Measurements from ENCODE around the gene ZFP91.

Gene ZFP91

GRCh38 chr11:58629857-58630256 is 51.0 kb downstream of the ZFP91 start:
- FAIRE-seq (peak; percentile 52), DNase-seq (ENCODE audit: insufficient read length, low spot score) (peak; percentile 22)
- no peak for TF ChIP-seq POLR2A (IDR thresholded peaks at IDR 0.05; ENCODE audit: low read depth, low read length)

- DNase-seq (ENCODE audit: insufficient read length, low spot score) = no peak
- TF ChIP-seq POLR2A (IDR thresholded peaks at IDR 0.05; ENCODE audit: low read depth, low read length) = no peak
- FAIRE-seq = no peak
Measured at GRCh38 chr11:58631378-58631777, 52.5 kb downstream of the ZFP91 start.

GRCh38 chr11:58632510-58632909 is 53.6 kb downstream of the ZFP91 start:
- DNase-seq (ENCODE audit: insufficient read length, low spot score) = no peak
- TF ChIP-seq POLR2A (IDR thresholded peaks at IDR 0.05; ENCODE audit: low read depth, low read length) = no peak
- no peak for FAIRE-seq

GRCh38 chr11:58636587-58636986 is 57.7 kb downstream of the ZFP91 start:
- no peak for DNase-seq (ENCODE audit: insufficient read length, low spot score)
- no peak for TF ChIP-seq POLR2A (IDR thresholded peaks at IDR 0.05; ENCODE audit: low read depth, low read length)
- no peak for FAIRE-seq

DNA sequence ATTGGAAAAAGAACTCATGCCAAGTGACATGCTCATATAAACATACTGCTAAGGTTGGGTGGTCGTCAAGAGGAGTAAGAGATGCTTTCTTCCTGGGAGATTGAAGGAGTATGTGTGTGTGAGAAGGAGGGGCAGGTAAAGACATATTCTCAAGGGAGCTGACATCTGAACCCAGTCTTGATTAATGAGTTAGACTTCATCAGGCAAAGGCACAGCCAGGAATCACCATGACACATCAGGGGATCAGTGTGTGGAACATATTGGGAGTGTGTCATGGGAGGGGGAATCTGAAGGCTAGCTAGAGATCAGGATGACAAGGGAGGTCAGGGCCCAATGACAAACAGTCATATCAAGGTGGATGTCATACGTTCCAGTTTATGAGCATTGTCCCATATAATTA is 58.5 kb downstream of the ZFP91 start:
- TF ChIP-seq POLR2A (IDR thresholded peaks at IDR 0.05; ENCODE audit: low read depth, low read length) = no peak
- DNase-seq (ENCODE audit: insufficient read length, low spot score) (no peak), FAIRE-seq (no peak)

GRCh38 chr11:58639103-58639502 is 60.2 kb downstream of the ZFP91 start:
- no peak for DNase-seq (ENCODE audit: insufficient read length, low spot score)
- FAIRE-seq = no peak
- TF ChIP-seq POLR2A (IDR thresholded peaks at IDR 0.05; ENCODE audit: low read depth, low read length) = no peak

- no peak for FAIRE-seq
- no peak for TF ChIP-seq POLR2A (IDR thresholded peaks at IDR 0.05; ENCODE audit: low read depth, low read length)
- no peak for DNase-seq (ENCODE audit: insufficient read length, low spot score)
Measured at GRCh38 chr11:58639669-58640068, 60.8 kb downstream of the ZFP91 start.

DNA sequence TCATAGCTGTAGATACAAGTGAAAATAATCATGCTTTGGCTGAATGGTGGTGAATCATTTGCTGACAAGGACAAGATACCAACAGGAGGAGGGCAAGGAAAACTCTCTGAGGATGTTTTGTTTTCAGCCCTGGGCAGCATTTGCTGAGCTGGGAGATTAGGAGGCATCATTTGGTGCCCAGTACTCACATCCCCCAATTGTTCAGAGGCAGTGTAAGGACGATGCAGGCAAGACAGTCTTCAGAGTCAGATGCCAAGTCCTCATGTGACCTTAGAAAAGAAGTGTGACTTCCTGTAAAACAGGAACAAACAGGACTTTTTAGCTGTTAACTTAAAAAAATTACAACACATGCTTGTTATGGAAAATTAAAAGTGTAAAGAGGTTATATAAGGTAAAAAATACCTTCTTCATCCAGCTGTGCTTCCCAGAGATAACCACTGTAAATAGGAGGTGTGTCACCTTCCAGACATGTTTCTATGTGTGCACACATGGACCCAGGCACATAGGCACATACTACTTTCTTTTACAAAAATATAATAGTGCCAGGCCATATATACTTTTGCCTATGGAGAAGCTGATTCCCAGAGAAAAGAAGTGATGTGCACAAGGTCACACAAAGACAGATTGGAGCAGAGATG is 61.6 kb downstream of the ZFP91 start:
- DNase-seq (ENCODE audit: insufficient read length, low spot score) = no peak
- no peak for TF ChIP-seq POLR2A (IDR thresholded peaks at IDR 0.05; ENCODE audit: low read depth, low read length)
- FAIRE-seq = no peak

DNA sequence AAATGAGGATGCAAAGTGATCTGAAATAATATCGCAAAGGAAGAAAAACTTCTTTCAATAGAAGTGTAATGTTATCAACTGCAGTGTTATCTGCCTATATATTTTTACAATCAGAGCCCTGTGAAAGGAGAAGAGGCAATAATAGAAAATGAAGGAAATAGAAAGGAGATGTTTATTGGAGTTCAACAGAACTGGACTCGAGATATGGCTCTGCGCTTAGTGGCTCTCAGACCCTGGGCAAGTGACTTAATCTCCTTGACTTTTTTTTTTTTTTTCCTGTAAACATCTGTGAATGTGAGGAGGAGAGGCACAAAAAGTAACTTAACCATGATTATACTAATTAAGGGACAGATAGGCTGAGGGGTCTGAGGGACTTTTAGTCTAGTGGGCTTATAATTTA is 62.5 kb downstream of the ZFP91 start:
- TF ChIP-seq POLR2A (IDR thresholded peaks at IDR 0.05; ENCODE audit: low read depth, low read length) = no peak
- DNase-seq (ENCODE audit: insufficient read length, low spot score) = no peak
- FAIRE-seq = no peak

- FAIRE-seq (no peak), DNase-seq (ENCODE audit: insufficient read length, low spot score) (no peak)
Measured at GRCh38 chr11:58641803-58642581, 63.1 kb downstream of the ZFP91 start.

DNA sequence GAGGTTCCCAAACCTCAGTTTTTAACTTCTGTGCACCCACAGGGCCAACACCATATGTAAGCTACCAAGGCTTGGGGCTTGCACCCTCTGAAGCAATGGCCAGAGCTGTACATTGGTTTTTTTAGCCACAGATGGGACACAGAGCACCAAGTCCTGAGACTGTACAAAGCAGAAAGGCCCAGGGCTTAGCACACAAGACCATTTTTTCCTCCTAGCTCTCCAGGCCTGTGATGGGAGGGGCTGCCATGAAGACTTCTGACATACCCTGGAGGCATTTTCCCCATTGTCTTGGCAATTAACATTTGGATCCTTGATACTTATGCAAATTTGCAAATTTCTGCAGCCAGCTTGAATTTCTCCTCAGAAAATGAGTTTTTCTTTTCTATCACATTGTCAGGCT is 67.0 kb downstream of the ZFP91 start:
- DNase-seq (ENCODE audit: insufficient read length, low spot score) = no peak
- FAIRE-seq = no peak
- no peak for TF ChIP-seq POLR2A (IDR thresholded peaks at IDR 0.05; ENCODE audit: low read depth, low read length)

More at GRCh38 chr11:58641803-58642581, 63.1 kb downstream of the ZFP91 start:
- TF ChIP-seq POLR2A (IDR thresholded peaks at IDR 0.05; ENCODE audit: low read depth, low read length) = no peak

DNA sequence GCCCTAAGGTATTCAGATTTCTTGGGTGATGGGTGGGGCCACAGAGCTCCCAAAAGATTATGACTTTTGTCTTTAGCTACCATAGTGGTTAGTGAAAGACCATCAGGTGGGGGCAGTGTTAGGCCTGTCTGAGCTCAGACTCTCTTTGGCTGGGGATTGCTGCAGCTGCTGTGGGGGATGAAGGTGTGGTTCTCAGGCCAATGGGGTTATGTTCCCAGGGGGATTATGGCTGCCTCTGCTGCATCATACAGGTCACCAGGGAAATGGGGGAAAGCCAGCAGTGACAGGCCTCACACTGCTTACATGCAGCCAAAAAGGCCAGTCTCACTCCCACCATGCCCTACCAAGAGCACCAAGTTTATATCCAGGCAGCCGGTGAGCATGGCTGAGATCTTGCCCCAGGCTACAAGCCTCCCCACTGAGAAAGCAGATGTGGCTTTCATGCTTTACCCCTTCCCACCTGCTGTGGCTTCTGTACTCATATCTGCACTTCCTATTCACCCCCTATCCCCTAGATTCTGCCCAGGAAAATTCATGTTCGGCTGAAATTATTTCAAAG is 68.4 kb downstream of the ZFP91 start:
- DNase-seq (ENCODE audit: insufficient read length, low spot score) (no peak), FAIRE-seq (no peak)
- TF ChIP-seq POLR2A (IDR thresholded peaks at IDR 0.05; ENCODE audit: low read depth, low read length) = no peak

- FAIRE-seq (no peak), DNase-seq (ENCODE audit: insufficient read length, low spot score) (no peak)
Measured at GRCh38 chr11:58647866-58648265, 69.0 kb downstream of the ZFP91 start.

GRCh38 chr11:58649623-58650022 is 70.8 kb downstream of the ZFP91 start:
- no peak for TF ChIP-seq POLR2A (IDR thresholded peaks at IDR 0.05; ENCODE audit: low read depth, low read length)
- no peak for DNase-seq (ENCODE audit: insufficient read length, low spot score)
- FAIRE-seq = no peak

More at GRCh38 chr11:58647866-58648265, 69.0 kb downstream of the ZFP91 start:
- no peak for TF ChIP-seq POLR2A (IDR thresholded peaks at IDR 0.05; ENCODE audit: low read depth, low read length)

GRCh38 chr11:58650496-58650895 is 71.6 kb downstream of the ZFP91 start:
- DNase-seq (ENCODE audit: insufficient read length, low spot score) (no peak), FAIRE-seq (no peak)
- no peak for TF ChIP-seq POLR2A (IDR thresholded peaks at IDR 0.05; ENCODE audit: low read depth, low read length)
